Measurements from ENCODE around the gene KPNA2. TPM values are rescaled to one million over a fixed set of nuclear protein-coding genes. Genes with fewer than 3 reads are reported as not detected.

Gene KPNA2
- total and polyA plus RNA-seq, 2 of the 13 experiments (the other 11 are each of a cell fraction or from before 2014, with no cell fraction given), result 111 to 305 TPM

DNA sequence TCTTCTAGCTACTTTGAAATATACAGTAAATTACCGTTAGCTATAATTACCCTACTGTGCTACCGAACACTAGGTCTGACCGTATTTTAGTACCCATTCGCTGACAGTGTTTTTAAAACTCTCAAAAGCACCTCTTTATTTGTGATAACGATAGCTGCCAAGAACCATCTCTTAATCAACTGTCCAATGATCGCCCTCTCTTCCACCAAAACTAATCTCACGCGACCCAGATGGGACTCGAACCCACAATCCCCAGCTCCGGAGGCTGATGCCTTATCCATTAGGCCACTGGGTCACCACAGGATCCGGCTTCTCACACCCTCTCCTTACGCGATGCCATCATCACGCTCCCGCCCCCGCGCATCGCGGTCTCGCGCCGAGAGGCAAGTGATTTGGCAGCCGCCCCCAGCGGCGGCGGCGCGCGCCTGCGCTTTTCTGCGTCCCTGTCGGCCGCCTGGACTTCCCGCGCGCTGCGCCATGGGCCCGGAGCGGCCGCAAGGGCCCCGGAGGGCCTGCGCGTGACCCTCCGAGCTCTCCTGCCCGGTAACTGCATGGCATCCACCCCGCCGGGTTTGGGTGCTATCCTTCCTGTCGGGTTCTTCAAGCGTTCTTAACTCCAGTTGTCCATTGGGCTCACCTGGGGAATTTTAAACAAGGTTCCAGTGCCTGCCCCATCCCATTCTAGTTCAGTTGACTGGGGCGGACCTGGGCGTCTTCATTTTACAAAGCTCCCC is 15.7 kb upstream of the KPNA2 start (continued):
- TF ChIP-seq, protein P1, sequence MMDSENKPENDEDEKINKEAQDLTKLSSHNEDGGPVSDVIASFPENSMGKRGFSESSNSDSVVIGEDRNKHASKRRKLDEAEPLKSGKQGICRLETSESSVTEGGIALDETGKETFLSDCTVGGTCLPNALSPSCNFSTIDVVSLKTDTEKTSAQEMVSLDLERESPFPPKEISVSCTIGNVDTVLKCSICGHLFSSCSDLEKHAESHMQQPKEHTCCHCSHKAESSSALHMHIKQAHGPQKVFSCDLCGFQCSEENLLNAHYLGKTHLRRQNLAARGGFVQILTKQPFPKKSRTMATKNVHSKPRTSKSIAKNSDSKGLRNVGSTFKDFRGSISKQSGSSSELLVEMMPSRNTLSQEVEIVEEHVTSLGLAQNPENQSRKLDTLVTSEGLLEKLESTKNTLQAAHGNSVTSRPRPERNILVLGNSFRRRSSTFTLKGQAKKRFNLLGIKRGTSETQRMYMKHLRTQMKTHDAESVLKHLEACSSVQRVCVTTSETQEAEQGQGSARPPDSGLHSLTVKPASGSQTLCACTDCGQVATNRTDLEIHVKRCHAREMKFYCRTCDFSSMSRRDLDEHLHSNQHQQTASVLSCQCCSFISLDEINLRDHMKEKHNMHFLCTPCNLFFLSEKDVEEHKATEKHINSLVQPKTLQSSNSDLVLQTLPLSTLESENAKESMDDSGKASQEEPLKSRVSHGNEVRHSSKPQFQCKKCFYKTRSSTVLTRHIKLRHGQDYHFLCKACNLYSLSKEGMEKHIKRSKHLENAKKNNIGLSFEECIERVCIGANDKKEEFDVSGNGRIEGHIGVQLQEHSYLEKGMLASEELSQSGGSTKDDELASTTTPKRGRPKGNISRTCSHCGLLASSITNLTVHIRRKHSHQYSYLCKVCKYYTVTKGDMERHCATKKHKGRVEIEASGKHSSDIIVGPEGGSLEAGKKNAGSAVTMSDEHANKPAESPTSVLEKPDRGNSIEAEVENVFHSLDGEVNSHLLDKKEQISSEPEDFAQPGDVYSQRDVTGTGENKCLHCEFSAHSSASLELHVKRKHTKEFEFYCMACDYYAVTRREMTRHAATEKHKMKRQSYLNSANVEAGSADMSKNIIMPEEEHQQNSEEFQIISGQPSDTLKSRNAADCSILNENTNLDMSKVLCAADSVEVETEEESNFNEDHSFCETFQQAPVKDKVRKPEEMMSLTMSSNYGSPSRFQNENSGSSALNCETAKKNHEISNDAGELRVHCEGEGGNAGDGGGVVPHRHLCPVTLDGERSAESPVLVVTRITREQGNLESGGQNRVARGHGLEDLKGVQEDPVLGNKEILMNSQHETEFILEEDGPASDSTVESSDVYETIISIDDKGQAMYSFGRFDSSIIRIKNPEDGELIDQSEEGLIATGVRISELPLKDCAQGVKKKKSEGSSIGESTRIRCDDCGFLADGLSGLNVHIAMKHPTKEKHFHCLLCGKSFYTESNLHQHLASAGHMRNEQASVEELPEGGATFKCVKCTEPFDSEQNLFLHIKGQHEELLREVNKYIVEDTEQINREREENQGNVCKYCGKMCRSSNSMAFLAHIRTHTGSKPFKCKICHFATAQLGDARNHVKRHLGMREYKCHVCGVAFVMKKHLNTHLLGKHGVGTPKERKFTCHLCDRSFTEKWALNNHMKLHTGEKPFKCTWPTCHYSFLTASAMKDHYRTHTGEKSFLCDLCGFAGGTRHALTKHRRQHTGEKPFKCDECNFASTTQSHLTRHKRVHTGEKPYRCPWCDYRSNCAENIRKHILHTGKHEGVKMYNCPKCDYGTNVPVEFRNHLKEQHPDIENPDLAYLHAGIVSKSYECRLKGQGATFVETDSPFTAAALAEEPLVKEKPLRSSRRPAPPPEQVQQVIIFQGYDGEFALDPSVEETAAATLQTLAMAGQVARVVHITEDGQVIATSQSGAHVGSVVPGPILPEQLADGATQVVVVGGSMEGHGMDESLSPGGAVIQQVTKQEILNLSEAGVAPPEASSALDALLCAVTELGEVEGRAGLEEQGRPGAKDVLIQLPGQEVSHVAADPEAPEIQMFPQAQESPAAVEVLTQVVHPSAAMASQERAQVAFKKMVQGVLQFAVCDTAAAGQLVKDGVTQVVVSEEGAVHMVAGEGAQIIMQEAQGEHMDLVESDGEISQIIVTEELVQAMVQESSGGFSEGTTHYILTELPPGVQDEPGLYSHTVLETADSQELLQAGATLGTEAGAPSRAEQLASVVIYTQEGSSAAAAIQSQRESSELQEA (CRISPR knock-in tag; IDR thresholded peaks at IDR 0.05; ENCODE audit: not compliant biosample characterization), result peak; percentile 94
- TF ChIP-seq ZFYVE20 (CRISPR knock-in tag; IDR thresholded peaks at IDR 0.05; ENCODE audit: borderline replicate concordance, low read depth) (no peak; the same call in 1 of the 2 replicates), HDAC1 (CRISPR knock-in tag; IDR thresholded peaks at IDR 0.05) (peak; percentile 72), FOXC1 (CRISPR knock-in tag; IDR thresholded peaks at IDR 0.05; ENCODE audit: borderline replicate concordance) (peak; percentile 99), ZSCAN9 (CRISPR knock-in tag; IDR thresholded peaks at IDR 0.05; ENCODE audit: borderline replicate concordance) (peak; percentile 94), ETV5 (CRISPR knock-in tag; IDR thresholded peaks at IDR 0.05; ENCODE audit: borderline replicate concordance) (peak; percentile 86), ZNF530 (CRISPR knock-in tag; IDR thresholded peaks at IDR 0.05; ENCODE audit: low read depth) (no peak), SP1 (IDR thresholded peaks at IDR 0.05) (no peak), SP1 (CRISPR knock-in tag; IDR thresholded peaks at IDR 0.05) (peak; percentile 63)
- TF ChIP-seq, protein P2, sequence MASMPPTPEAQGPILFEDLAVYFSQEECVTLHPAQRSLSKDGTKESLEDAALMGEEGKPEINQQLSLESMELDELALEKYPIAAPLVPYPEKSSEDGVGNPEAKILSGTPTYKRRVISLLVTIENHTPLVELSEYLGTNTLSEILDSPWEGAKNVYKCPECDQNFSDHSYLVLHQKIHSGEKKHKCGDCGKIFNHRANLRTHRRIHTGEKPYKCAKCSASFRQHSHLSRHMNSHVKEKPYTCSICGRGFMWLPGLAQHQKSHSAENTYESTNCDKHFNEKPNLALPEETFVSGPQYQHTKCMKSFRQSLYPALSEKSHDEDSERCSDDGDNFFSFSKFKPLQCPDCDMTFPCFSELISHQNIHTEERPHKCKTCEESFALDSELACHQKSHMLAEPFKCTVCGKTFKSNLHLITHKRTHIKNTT (CRISPR knock-in tag; IDR thresholded peaks at IDR 0.05), result 0 out of 2 replicates have a peak, but pooled peaks have one; percentile 98
- TF ChIP-seq, protein P3, sequence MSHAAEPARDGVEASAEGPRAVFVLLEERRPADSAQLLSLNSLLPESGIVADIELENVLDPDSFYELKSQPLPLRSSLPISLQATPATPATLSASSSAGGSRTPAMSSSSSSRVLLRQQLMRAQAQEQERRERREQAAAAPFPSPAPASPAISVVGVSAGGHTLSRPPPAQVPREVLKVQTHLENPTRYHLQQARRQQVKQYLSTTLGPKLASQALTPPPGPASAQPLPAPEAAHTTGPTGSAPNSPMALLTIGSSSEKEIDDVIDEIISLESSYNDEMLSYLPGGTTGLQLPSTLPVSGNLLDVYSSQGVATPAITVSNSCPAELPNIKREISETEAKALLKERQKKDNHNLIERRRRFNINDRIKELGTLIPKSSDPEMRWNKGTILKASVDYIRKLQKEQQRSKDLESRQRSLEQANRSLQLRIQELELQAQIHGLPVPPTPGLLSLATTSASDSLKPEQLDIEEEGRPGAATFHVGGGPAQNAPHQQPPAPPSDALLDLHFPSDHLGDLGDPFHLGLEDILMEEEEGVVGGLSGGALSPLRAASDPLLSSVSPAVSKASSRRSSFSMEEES (CRISPR knock-in tag; IDR thresholded peaks at IDR 0.05), result peak; percentile 87

All from HepG2 (cell line).